Adrenal gland (tissue), 12 donors: ENCODE results near the gene DPEP1. TPM values are rescaled to one million over a fixed set of nuclear protein-coding genes. Genes with fewer than 3 reads are reported as not detected.
"Not testable (repeated sequence)": the region's sequence is repeated elsewhere in the genome, so short reads cannot be mapped to it uniquely, and the experiment has no call there.

Source experiments
- DNase-seq, 7 donors: peaks; one replicate each; pipeline ENCODE4 v3.0.0-alpha.2; 2019 to 2020
- H3K27ac ChIP-seq, 5 donors: fragments of 200-600 bp; sonication (generic) in 4 of 5; 1 replicate in 3 of 5; 2 replicates in 2 of 5; pipeline versions ENCODE4 v1.5.1 to v1.8.0; 2016 to 2020; ENCODE audit warnings: mild to moderate bottlenecking in 1 of 5
- H3K27me3 ChIP-seq: fragments of 200-600 bp; 2 replicates; pipeline ENCODE4 v1.8.0; 2021
- H3K36me3 ChIP-seq, 2 donors: fragments of 200-600 bp; replicated peaks in 1 of 2; 1 replicate in 1 of 2; 2 replicates in 1 of 2; pipeline versions ENCODE4 v1.5.1 to v1.8.0; 2018 to 2022
- H3K4me1 ChIP-seq, 2 donors: fragments of 200-600 bp; replicated peaks in 1 of 2; 1 replicate in 1 of 2; 2 replicates in 1 of 2; pipeline versions ENCODE4 v1.5.1 to v1.8.0; 2018 to 2021
- H3K4me3 ChIP-seq, 4 donors: fragments of 200-600 bp; sonication (generic) in 3 of 4; one replicate each; pipeline ENCODE4 v1.5.1; 2016 to 2018
- H3K9me3 ChIP-seq, 3 donors: fragments of 200-600 bp; sonication (generic) in 1 of 3; replicated peaks in 1 of 3; 1 replicate in 2 of 3; 2 replicates in 1 of 3; pipeline versions ENCODE4 v1.5.1 to v1.8.0; 2016 to 2021
- POLR2A ChIP-seq, 2 donors: fragments of 450-650 bp; IDR thresholded peaks; one replicate each; pipeline ENCODE4 v1.6.1; 2017; ENCODE audit warnings: antibody characterized with exemption in 2 of 2, mild to moderate bottlenecking in 2 of 2, moderate library complexity in 1 of 2
- WGBS, 4 donors: extraction: QIAGEN DNeasy Blood & Tissue Kit in 2 of 4; methylation state at CpG; one replicate each; pipeline versions ENCODE4 v1.1.5 to v1.1.7; 2013 to 2017; 5-methylcytosine and 5-hydroxymethylcytosine counted together
- intact Hi-C, 2 donors: fragments of 100-400 bp; cut with DNase I; formaldehyde crosslinking; loops; one replicate each; pipeline versions ENCODE4 v1.14.1 to v1.15.0; 2022 to 2023
- polyA plus RNA-seq, 3 donors: library from polyadenylated mRNA; stranded (reverse); fragments of 200-250 nt in 2 of 3; fragments of 350-450 nt in 1 of 3; fragmentation: Illumina TruSeq in 1 of 3; extraction: RNeasy Lipid Tissue Mini Kit (QIAGEN cat#74804) in 1 of 3; gene quantifications; one replicate each; pipeline ENCODE4 v1.2.3, GENCODE V29; 2013 to 2014
- total RNA-seq, 9 donors: library from RNA; depleted of rRNA in 4 of 9; stranded (reverse); fragments of >200 nt in 4 of 9; fragments of 120-200 nt in 1 of 9; fragmentation: NEBNext Ultra II Directional in 1 of 9; extraction: Animal tissue kit (Norgen Biotek cat#: 25700) in 1 of 9; gene quantifications; one replicate each; pipeline versions ENCODE4 v1.1.0 to v1.2.4, GENCODE V29; 2013 to 2023
- TF ChIP-seq, protein P1 (sequence below), 6 experiments: fragments of 450-650 bp in 4 of 6; fragments of 200-600 bp in 2 of 6; sonication (generic) in 1 of 6; IDR thresholded peaks; 1 replicate in 5 of 6; 2 replicates in 1 of 6; pipeline versions ENCODE4 v1.5.1 to v1.8.0; 2016 to 2021; ENCODE audit warnings: antibody characterized with exemption in 6 of 6, mild to moderate bottlenecking in 2 of 6, moderate library complexity in 1 of 6
- donor health status: healthy with polysubstance abuse.
- donor health status: Bipolar disorder and iron deficiency.
- donor health status: DM: yes; HTN: yes; CAD: no.
- donor health status: DM: no; HTN: no; CAD: no.
- donor health status: DM: no; HTN: no; CAD: no.
- donor health status: DM: yes; HTN: yes; CAD: no.

The DPEP1 gene
- total and polyA plus RNA-seq, 12 donors = 0.44 to 27.3 (median 4.5) TPM

DNA sequence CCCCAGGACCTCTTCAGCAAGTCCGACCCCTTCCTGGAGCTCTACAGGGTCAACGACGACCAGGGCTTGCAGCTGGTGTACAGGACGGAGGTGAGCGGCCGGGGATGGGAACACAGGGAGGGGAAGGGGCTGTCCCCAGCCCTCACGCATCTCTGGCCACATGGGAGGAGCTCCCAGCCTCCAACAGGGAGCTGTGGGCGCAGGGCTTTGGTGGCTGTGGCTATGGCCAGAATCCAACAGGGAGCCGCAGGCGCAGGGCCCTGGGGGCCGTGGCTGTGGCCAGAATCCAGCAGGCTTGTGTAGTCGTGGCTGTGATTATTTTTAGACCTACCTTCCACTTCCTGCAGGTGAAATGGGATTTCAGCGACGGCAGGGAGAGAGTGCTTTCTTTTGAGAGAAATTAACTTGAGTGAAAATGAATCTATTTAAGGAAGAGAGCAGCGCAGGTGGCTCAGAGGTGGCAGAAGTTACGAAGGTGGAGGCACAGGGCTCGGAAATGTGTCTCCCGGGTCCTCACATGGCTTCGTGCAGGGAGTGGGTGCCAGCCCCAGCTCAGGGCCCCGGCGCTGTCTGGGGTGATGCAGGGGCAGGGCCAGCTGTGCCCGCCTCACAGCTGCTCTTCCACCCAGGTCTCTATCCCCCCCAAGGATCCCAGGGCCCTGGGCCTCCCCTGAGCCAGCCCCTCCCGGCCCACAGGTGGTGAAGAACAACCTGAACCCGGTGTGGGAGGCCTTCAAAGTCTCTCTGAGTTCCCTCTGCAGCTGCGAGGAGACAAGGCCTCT is 28.5 kb upstream of the DPEP1 start:
- Histone ChIP-seq H3K4me1 (no peaks in the 10 kb centered on the region), H3K27ac (no peak overlapping the region)

GRCh38 chr16:89586218-89586617 is 27.2 kb upstream of the DPEP1 start:
- Histone ChIP-seq H3K4me1 (no peaks in the 10 kb centered on the region), H3K9me3 (no peaks in the 10 kb centered on the region), H3K27ac (no peak overlapping the region), H3K36me3 (no peaks in the 10 kb centered on the region), H3K4me3 (no peak overlapping the region), H3K27me3 (no peaks in the 10 kb centered on the region)
- no peak for DNase-seq
- no peak for TF ChIP-seq POLR2A (IDR thresholded peaks at IDR 0.05)
- TF ChIP-seq, protein P1, sequence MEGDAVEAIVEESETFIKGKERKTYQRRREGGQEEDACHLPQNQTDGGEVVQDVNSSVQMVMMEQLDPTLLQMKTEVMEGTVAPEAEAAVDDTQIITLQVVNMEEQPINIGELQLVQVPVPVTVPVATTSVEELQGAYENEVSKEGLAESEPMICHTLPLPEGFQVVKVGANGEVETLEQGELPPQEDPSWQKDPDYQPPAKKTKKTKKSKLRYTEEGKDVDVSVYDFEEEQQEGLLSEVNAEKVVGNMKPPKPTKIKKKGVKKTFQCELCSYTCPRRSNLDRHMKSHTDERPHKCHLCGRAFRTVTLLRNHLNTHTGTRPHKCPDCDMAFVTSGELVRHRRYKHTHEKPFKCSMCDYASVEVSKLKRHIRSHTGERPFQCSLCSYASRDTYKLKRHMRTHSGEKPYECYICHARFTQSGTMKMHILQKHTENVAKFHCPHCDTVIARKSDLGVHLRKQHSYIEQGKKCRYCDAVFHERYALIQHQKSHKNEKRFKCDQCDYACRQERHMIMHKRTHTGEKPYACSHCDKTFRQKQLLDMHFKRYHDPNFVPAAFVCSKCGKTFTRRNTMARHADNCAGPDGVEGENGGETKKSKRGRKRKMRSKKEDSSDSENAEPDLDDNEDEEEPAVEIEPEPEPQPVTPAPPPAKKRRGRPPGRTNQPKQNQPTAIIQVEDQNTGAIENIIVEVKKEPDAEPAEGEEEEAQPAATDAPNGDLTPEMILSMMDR (IDR thresholded peaks at IDR 0.05) = no peak
- 30 to 48% (median 33%) methylated on average over 4 to 7 of the region's 7 CpGs for WGBS, 4 donors
- intact Hi-C loops = no loop called here

More for the DNA sequence above, 28.5 kb upstream of the DPEP1 start:
- H3K27me3 ChIP-seq = no peaks in the 10 kb centered on the region
- WGBS, 4 donors = 67 to 79% (median 73%) methylated on average over 17 to 25 of the region's 25 CpGs
- H3K4me3 ChIP-seq = no peak overlapping the region
- no peaks in the 10 kb centered on the region for H3K9me3 ChIP-seq
- intact Hi-C loops = no loop called here
- no peaks in the 10 kb centered on the region for H3K36me3 ChIP-seq
- TF ChIP-seq POLR2A (IDR thresholded peaks at IDR 0.05) = no peak
- TF ChIP-seq, protein P1 (IDR thresholded peaks at IDR 0.05) = no peak
- DNase-seq = no peak

- no peak overlapping the region for H3K4me3 ChIP-seq
- H3K27me3 ChIP-seq = no peaks in the 10 kb centered on the region
- no peaks in the 10 kb centered on the region for H3K36me3 ChIP-seq
- no peaks in the 10 kb centered on the region for H3K9me3 ChIP-seq
- intact Hi-C loops = no loop called here
- H3K4me1 ChIP-seq = no peaks in the 10 kb centered on the region
- 48 to 62% (median 53%) methylated on average over 2 to 18 of the region's 25 CpGs for WGBS, 4 donors
- peak in 3 of 7 donors; percentile 42 to 63 (median 52) for DNase-seq
- TF ChIP-seq POLR2A (IDR thresholded peaks at IDR 0.05) = no peak
- TF ChIP-seq, protein P1 (IDR thresholded peaks at IDR 0.05) = no peak
- no peak overlapping the region for H3K27ac ChIP-seq
Observed at GRCh38 chr16:89586853-89587252, 26.6 kb upstream of the DPEP1 start.

- intact Hi-C loops, H3K27ac ChIP-seq, H3K4me1 ChIP-seq, H3K27me3 ChIP-seq, H3K36me3 ChIP-seq, DNase-seq, H3K9me3 ChIP-seq, H3K4me3 ChIP-seq: not testable (repeated sequence)
- WGBS, 4 donors = 95 to 100% (median 97%) methylated on average over 1 to 26 of the region's 36 CpGs
Observed at GRCh38 chr16:89587676-89588075, 25.8 kb upstream of the DPEP1 start.
